Progenitor cell of endocrine pancreas (in vitro differentiated cells): ENCODE results near the gene MAPK14. TPM values are rescaled to one million over a fixed set of nuclear protein-coding genes. Genes with fewer than 3 reads are reported as not detected.
"Not testable (repeated sequence)": the region's sequence is repeated elsewhere in the genome, so short reads cannot be mapped to it uniquely, and the experiment has no call there.

Source experiments
- DNase-seq: peaks from one replicate; pipeline ENCODE4 v3.0.0; 2021; ENCODE audit warnings: low spot score; ENCODE audit not compliant: unreplicated experiment
- H3K27ac Mint-ChIP-seq: 2 replicates; pipeline ENCODE4 v1.8.0; 2021; ENCODE audit warnings: mild to moderate bottlenecking, moderate library complexity, mixed read lengths
- H3K27me3 Mint-ChIP-seq: 2 replicates; pipeline ENCODE4 v1.8.0; 2021; ENCODE audit warnings: mixed read lengths
- H3K36me3 Mint-ChIP-seq: 2 replicates; pipeline ENCODE4 v1.8.0; 2022; ENCODE audit warnings: mixed read lengths; ENCODE audit not compliant: insufficient read depth
- H3K4me1 Mint-ChIP-seq: 2 replicates; pipeline ENCODE4 v1.8.0; 2021; ENCODE audit warnings: low read depth, mixed read lengths
- H3K4me3 Mint-ChIP-seq: 2 replicates; pipeline ENCODE4 v1.8.0; 2021; ENCODE audit warnings: low read depth, mild to moderate bottlenecking, moderate library complexity, mixed read lengths
- H3K9me3 Mint-ChIP-seq: 2 replicates; pipeline ENCODE4 v1.8.0; 2021; ENCODE audit warnings: low read depth, mixed read lengths
- total RNA-seq: library from RNA; stranded (reverse); gene quantifications from 2 replicates; pipeline ENCODE4 v1.2.1, GENCODE V29; 2021
- TF ChIP-seq, protein P1 (sequence below): fragments of 200-600 bp; sonication (generic); IDR thresholded peaks from one replicate; pipeline ENCODE4 v1.5.0; 2021; ENCODE audit warnings: antibody characterized with exemption, mild to moderate bottlenecking; ENCODE audit not compliant: unreplicated experiment

The MAPK14 gene
- total RNA-seq, 1 donor from 2014 or later, result 43.7 TPM

GRCh38 chr6:36128793-36129192 lies 101.2 kb downstream of the MAPK14 start:
- peak overlapping the region; percentile 50 for H3K4me3 Mint-ChIP-seq

DNA sequence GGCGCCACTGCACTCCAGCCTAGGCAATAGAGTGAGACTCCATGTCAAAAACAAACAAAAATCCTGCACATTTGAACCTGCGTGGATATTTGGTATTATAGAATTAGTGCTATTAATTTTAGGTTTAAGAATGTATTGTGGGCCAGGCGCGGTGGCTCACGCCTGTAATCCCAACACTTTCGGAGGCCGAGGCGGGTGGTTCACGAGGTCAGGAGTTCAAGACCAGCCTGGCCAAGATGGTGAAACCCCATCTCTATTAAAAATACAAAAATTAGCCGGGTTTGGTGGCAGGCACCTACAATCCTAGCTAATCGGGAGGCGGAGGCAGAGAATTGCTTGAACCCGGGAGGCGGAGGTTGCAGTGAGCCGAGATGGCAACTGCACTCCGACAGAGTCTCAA lies 101.7 kb downstream of the MAPK14 start:
- peaks cover 10% of the 10 kb centered on the region for H3K27me3 Mint-ChIP-seq
- DNase-seq, H3K36me3 Mint-ChIP-seq, H3K27ac Mint-ChIP-seq, H3K9me3 Mint-ChIP-seq: not testable (repeated sequence)
- peak overlapping the region; percentile 50 for H3K4me3 Mint-ChIP-seq
- peaks cover 14% of the 10 kb centered on the region for H3K4me1 Mint-ChIP-seq

More at GRCh38 chr6:36128793-36129192, 101.2 kb downstream of the MAPK14 start:
- H3K36me3 Mint-ChIP-seq, result peaks cover 7% of the 10 kb centered on the region
- H3K27ac Mint-ChIP-seq, result no peak overlapping the region
- TF ChIP-seq, protein P1, sequence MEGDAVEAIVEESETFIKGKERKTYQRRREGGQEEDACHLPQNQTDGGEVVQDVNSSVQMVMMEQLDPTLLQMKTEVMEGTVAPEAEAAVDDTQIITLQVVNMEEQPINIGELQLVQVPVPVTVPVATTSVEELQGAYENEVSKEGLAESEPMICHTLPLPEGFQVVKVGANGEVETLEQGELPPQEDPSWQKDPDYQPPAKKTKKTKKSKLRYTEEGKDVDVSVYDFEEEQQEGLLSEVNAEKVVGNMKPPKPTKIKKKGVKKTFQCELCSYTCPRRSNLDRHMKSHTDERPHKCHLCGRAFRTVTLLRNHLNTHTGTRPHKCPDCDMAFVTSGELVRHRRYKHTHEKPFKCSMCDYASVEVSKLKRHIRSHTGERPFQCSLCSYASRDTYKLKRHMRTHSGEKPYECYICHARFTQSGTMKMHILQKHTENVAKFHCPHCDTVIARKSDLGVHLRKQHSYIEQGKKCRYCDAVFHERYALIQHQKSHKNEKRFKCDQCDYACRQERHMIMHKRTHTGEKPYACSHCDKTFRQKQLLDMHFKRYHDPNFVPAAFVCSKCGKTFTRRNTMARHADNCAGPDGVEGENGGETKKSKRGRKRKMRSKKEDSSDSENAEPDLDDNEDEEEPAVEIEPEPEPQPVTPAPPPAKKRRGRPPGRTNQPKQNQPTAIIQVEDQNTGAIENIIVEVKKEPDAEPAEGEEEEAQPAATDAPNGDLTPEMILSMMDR, result no peak
- no peaks in the 10 kb centered on the region for H3K9me3 Mint-ChIP-seq
- peaks cover 10% of the 10 kb centered on the region for H3K27me3 Mint-ChIP-seq
- H3K4me1 Mint-ChIP-seq, result peaks cover 14% of the 10 kb centered on the region
- DNase-seq, result no peak

DNA sequence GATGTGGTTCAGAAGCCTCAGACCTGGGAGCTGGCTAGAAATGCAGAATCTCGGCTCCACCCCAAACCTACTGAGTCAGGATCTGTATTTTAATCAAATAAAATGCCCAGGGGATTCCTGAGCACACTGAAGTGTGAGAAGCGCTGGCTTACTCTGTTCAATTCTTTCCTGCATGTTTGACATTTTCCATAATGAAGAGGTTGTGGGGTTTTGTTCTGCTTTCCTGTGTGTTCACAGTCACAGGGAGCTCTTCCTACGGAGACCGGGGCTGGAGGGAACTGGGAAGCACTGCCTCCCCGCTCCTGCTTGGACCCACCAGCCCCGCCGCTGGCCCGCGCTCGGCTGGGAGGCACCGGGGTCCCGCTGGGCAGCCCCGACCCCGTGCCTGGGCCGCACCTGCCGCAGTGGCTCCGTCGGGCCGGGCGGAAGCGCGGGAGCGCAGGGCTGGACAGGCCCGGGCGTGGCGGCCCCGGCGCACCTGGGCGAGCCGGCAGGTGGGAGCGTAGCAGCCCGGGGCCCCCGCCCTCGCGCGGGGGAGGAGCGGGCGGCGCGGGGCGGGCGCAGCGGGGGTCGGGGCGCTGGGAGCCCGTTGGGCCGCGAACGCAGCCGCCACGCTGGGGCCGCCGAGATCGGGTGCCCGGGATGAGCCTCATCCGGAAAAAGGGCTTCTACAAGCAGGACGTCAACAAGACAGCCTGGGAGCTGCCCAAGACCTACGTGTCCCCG lies 102.5 kb downstream of the MAPK14 start, which contains the start of gene MAPK13:
Gene MAPK13, plus strand, starts transcription at position 573 of the 726 bp plus-strand sequence. Its CDS starts 70 bp downstream, at position 643.
- peaks cover 10% of the 10 kb centered on the region for H3K27me3 Mint-ChIP-seq
- peaks cover 10% of the 10 kb centered on the region for H3K36me3 Mint-ChIP-seq
- H3K27ac Mint-ChIP-seq, result peak within 1 kb of the TSS; percentile 93
- peaks cover 14% of the 10 kb centered on the region for H3K4me1 Mint-ChIP-seq
- peak; percentile 51 for DNase-seq
- no peaks in the 10 kb centered on the region for H3K9me3 Mint-ChIP-seq
- TF ChIP-seq, protein P1, result no peak
- peak within 1 kb of the TSS; percentile 75 for H3K4me3 Mint-ChIP-seq

DNA sequence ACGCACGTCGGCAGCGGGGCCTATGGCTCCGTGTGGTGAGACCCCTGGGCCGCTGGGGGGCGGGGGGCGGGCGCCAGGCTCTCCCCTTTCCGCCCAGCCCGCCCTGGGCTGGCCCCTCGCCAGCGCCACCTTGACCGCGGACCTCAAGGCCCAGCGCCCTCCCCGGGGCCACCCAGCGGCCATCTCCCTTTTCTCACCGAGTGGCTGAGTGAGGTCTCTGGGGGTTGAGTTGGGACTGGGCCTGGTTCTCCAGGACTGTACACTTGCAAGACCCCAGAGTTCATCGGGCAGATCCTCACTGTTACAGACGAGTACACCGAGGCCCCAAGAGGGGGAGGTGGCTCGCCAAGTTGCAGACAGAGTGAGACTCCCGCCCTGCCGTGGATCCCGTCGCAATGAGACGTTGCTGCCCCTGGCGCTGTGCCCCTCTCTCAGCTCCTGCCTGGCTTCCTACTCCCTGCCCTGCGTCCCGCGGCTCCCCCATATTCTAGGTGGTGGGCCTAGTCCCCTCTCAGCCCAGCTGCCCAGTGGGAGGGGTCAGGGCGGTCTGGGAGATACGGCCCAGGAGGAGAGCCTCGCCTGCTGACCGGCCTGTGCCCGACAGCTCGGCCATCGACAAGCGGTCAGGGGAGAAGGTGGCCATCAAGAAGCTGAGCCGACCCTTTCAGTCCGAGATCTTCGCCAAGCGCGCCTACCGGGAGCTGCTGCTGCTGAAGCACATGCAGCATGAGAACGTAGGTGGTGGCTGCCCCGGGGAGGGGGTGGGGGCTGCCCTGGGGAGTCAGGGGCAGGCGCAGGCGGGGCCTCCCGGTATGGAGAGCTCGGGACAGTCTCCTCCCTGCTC lies 103.3 kb downstream of the MAPK14 start:
- TF ChIP-seq, protein P1, result peak; percentile 35
- Mint-ChIP-seq H3K4me1 (peaks cover 14% of the 10 kb centered on the region), H3K36me3 (peaks cover 14% of the 10 kb centered on the region), H3K4me3 (peak overlapping the region; percentile 75), H3K27me3 (peaks cover 10% of the 10 kb centered on the region), H3K9me3 (no peaks in the 10 kb centered on the region), H3K27ac (peak overlapping the region; percentile 93)
- DNase-seq, result peak; percentile 46

GRCh38 chr6:36131511-36132245 lies 104.1 kb downstream of the MAPK14 start:
- TF ChIP-seq, protein P1, result no peak
- Mint-ChIP-seq H3K27ac (peak overlapping the region; percentile 76), H3K4me1 (peaks cover 14% of the 10 kb centered on the region), H3K9me3 (no peaks in the 10 kb centered on the region), H3K4me3 (peak overlapping the region; percentile 75), H3K36me3 (peaks cover 14% of the 10 kb centered on the region), H3K27me3 (peaks cover 8% of the 10 kb centered on the region)
- no peak for DNase-seq
